Progenitor cell of endocrine pancreas (in vitro differentiated cells): ENCODE data around the gene FIBCD1. TPM values are rescaled to one million over a fixed set of nuclear protein-coding genes. Genes with fewer than 3 reads are reported as not detected.
"Not testable (repeated sequence)": the region's sequence is repeated elsewhere in the genome, so short reads cannot be mapped to it uniquely, and the experiment has no call there.

ENCODE experiments used
- DNase-seq: peaks from one replicate; pipeline ENCODE4 v3.0.0; 2021; ENCODE audit warnings: low spot score; ENCODE audit not compliant: unreplicated experiment
- H3K27ac Mint-ChIP-seq: 2 replicates; pipeline ENCODE4 v1.8.0; 2021; ENCODE audit warnings: mild to moderate bottlenecking, moderate library complexity, mixed read lengths
- H3K27me3 Mint-ChIP-seq: 2 replicates; pipeline ENCODE4 v1.8.0; 2021; ENCODE audit warnings: mixed read lengths
- H3K36me3 Mint-ChIP-seq: 2 replicates; pipeline ENCODE4 v1.8.0; 2022; ENCODE audit warnings: mixed read lengths; ENCODE audit not compliant: insufficient read depth
- H3K4me1 Mint-ChIP-seq: 2 replicates; pipeline ENCODE4 v1.8.0; 2021; ENCODE audit warnings: low read depth, mixed read lengths
- H3K4me3 Mint-ChIP-seq: 2 replicates; pipeline ENCODE4 v1.8.0; 2021; ENCODE audit warnings: low read depth, mild to moderate bottlenecking, moderate library complexity, mixed read lengths
- H3K9me3 Mint-ChIP-seq: 2 replicates; pipeline ENCODE4 v1.8.0; 2021; ENCODE audit warnings: low read depth, mixed read lengths
- CTCF ChIP-seq: fragments of 200-600 bp; sonication (generic); IDR thresholded peaks from one replicate; pipeline ENCODE4 v1.5.0; 2021; ENCODE audit warnings: antibody characterized with exemption, mild to moderate bottlenecking; ENCODE audit not compliant: unreplicated experiment
- total RNA-seq: library from RNA; stranded (reverse); gene quantifications from 2 replicates; pipeline ENCODE4 v1.2.1, GENCODE V29; 2021

FIBCD1 gene
- total RNA-seq, 1 donor from 2014 or later = not detected

- H3K36me3 Mint-ChIP-seq = peaks cover 2% of the 10 kb centered on the region
- H3K27me3 Mint-ChIP-seq = peaks cover 4% of the 10 kb centered on the region
- TF ChIP-seq CTCF = no peak
- no peak overlapping the region for H3K4me3 Mint-ChIP-seq
- peaks cover 4% of the 10 kb centered on the region for H3K9me3 Mint-ChIP-seq
- no peaks in the 10 kb centered on the region for H3K4me1 Mint-ChIP-seq
- DNase-seq = no peak
- H3K27ac Mint-ChIP-seq = no peak overlapping the region
Observed at GRCh38 chr9:130961511-130962300, 22.7 kb upstream of the FIBCD1 start.

GRCh38 chr9:130960522-130961378 lies 21.7 kb upstream of the FIBCD1 start:
- Mint-ChIP-seq H3K36me3 (peaks cover 2% of the 10 kb centered on the region), H3K27ac (no peak overlapping the region), H3K4me3 (no peak overlapping the region), H3K4me1 (no peaks in the 10 kb centered on the region), H3K9me3 (peaks cover 4% of the 10 kb centered on the region), H3K27me3 (peaks cover 7% of the 10 kb centered on the region)
- no peak for TF ChIP-seq CTCF
- no peak for DNase-seq

- no peak for TF ChIP-seq CTCF
- H3K9me3 Mint-ChIP-seq = peaks cover 4% of the 10 kb centered on the region
- no peak for DNase-seq
- no peak overlapping the region for H3K4me3 Mint-ChIP-seq
- no peak overlapping the region for H3K27ac Mint-ChIP-seq
- peaks cover 2% of the 10 kb centered on the region for H3K36me3 Mint-ChIP-seq
- H3K27me3 Mint-ChIP-seq = peaks cover 7% of the 10 kb centered on the region
- H3K4me1 Mint-ChIP-seq = no peaks in the 10 kb centered on the region
Observed at GRCh38 chr9:130959809-130960334, 20.8 kb upstream of the FIBCD1 start.

- not testable (repeated sequence) for DNase-seq, H3K4me3 Mint-ChIP-seq, H3K9me3 Mint-ChIP-seq, H3K4me1 Mint-ChIP-seq, H3K36me3 Mint-ChIP-seq, H3K27me3 Mint-ChIP-seq, H3K27ac Mint-ChIP-seq
Observed at GRCh38 chr9:130958564-130958963, 19.5 kb upstream of the FIBCD1 start.

GRCh38 chr9:130957451-130958203 lies 18.6 kb upstream of the FIBCD1 start:
- peaks cover 7% of the 10 kb centered on the region for H3K27me3 Mint-ChIP-seq
- DNase-seq = no peak
- H3K9me3 Mint-ChIP-seq = peaks cover 4% of the 10 kb centered on the region
- H3K4me1 Mint-ChIP-seq = no peaks in the 10 kb centered on the region
- TF ChIP-seq CTCF = no peak
- H3K4me3 Mint-ChIP-seq = no peak overlapping the region
- peaks cover 2% of the 10 kb centered on the region for H3K36me3 Mint-ChIP-seq
- H3K27ac Mint-ChIP-seq = no peak overlapping the region
